Uterus (tissue), 2 donors: ENCODE data around the gene IPO11.
"Not testable (repeated sequence)": the region's sequence is repeated elsewhere in the genome, so short reads cannot be mapped to it uniquely, and the experiment has no call there.

ENCODE experiments used
- POLR2A ChIP-seq, 2 donors: fragments of 450-650 bp; IDR thresholded peaks; one replicate each; pipeline ENCODE4 v1.6.1; 2016; ENCODE audit warnings: antibody characterized with exemption in 2 of 2, mild to moderate bottlenecking in 1 of 2, moderate library complexity in 1 of 2
- TF ChIP-seq, protein P1 (sequence below), 4 experiments: fragments of 200-600 bp in 2 of 4; fragments of 450-650 bp in 2 of 4; sonication (generic) in 2 of 4; IDR thresholded peaks; one replicate each; pipeline ENCODE4 v1.5.1; 2016 to 2019; ENCODE audit warnings: antibody characterized with exemption in 4 of 4, mild to moderate bottlenecking in 2 of 4, moderate library complexity in 1 of 4

DNA sequence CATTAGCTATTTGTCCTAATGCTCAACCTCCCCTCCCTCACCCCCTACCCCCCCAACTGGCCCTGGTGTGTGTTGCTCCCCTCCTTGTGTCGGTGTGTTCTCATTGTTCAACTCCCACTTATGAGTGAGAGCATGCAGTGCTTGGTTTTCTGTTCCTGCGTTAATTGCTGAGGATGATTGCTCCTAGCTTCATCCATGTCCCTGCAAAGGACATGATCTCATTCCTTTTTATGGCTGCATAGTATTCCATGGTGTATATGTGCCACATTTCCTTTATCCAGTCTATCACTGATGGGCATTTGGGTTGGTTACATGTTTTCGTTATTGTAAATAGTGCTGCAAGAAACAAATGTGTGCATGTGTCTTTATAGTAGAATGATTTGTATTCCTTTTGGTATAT, 153.2 kb downstream of the IPO11 start:
- TF ChIP-seq, protein P1, sequence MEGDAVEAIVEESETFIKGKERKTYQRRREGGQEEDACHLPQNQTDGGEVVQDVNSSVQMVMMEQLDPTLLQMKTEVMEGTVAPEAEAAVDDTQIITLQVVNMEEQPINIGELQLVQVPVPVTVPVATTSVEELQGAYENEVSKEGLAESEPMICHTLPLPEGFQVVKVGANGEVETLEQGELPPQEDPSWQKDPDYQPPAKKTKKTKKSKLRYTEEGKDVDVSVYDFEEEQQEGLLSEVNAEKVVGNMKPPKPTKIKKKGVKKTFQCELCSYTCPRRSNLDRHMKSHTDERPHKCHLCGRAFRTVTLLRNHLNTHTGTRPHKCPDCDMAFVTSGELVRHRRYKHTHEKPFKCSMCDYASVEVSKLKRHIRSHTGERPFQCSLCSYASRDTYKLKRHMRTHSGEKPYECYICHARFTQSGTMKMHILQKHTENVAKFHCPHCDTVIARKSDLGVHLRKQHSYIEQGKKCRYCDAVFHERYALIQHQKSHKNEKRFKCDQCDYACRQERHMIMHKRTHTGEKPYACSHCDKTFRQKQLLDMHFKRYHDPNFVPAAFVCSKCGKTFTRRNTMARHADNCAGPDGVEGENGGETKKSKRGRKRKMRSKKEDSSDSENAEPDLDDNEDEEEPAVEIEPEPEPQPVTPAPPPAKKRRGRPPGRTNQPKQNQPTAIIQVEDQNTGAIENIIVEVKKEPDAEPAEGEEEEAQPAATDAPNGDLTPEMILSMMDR (IDR thresholded peaks at IDR 0.05): not testable (repeated sequence)
- not testable (repeated sequence) for TF ChIP-seq POLR2A (IDR thresholded peaks at IDR 0.05)
